HG02571 (cell line): Measurements from ENCODE around the gene ERICH4.

Experiments
- ATAC-seq: cut with Tn5 transposase; IDR thresholded peaks from one replicate; pipeline ENCODE4 v1.9.1; 2021; ENCODE audit warnings: mild to moderate bottlenecking, moderate library complexity; ENCODE audit not compliant: unreplicated experiment

Gene ERICH4

DNA sequence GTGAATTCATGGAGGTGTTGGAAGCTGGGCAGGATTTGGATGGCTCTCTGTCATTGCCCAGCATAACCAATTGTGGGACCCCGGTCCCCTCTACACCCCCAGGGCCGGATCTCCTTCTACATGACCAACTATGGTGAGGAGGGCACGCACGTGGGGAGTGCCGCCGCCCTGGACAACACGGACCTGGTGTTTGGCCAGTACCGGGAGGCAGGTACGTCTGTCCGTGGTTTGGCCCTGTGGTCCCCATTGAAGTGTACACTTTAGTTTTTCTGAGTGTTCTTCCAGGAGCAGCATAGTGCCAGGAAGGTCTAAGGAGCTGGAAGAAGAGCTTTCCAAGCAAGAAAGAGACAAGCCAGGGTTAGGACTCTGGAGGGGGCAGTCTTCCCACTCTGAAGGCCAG is 29.0 kb upstream of the ERICH4 start:
- ATAC-seq, result no peak

DNA sequence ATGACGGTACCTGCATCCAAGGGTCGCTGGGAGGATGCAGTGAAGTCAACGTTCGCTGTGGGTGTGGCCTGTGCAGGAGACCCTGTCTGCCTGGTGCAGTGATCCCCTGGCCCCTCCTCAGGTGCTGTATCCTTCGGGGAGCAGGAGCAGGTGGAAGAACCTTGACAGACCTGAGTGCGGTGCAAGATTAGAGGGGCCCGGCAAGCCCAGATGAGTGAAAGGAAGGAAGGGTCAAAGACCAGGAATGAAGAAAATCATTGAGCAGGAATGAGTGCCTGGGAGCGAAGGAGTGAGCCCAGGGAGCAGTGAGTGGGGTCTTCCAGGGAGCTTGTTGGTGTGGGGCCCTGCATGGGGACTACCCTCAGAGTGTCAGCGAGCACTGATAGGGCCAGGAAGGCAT is 28.5 kb upstream of the ERICH4 start:
- ATAC-seq, result no peak

DNA sequence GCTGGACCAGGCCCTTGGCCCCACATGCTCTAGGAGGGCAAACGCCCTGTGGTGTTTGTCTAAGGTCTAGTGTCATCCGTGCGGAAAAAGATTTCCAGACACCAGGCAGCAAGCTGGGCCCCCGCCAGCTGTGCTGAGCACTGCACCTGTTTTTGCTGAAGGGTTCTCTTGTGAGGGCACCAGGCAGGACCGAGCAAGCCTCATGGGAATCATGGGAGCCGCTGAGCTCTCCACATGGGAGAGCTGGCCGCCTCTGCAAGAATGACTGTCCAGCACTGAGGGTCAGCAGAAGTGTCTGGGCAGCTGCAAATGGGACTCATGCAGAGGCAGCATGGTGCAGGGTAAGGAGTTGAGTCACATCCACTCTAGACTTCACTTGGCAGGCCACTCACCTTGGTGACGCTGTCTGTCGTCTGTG is 27.8 kb upstream of the ERICH4 start:
- no peak for ATAC-seq

DNA sequence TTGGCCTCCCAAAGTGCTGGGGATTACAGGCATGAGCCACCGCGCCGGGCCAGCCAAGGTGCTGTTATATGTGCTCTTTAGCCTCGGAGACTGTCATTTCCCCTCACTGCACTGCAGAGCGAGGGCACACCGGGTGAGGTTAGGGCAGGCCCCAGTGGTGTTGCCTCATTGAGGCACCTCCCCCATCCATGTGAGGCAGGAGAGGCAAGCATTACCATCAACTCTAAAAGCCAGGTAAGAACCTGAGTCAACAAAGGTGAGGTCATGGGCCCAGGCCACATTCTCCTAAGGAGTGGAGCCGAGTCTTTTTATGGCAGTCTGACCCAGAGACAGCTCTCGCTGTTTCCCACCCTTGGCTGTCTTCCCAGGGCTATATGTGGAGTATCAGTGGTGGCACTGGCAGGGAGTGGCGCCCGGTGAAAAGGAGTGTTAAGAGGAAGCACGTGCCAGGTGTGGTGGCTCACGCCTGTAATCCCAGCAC is 26.7 kb upstream of the ERICH4 start:
- ATAC-seq, result no peak

DNA sequence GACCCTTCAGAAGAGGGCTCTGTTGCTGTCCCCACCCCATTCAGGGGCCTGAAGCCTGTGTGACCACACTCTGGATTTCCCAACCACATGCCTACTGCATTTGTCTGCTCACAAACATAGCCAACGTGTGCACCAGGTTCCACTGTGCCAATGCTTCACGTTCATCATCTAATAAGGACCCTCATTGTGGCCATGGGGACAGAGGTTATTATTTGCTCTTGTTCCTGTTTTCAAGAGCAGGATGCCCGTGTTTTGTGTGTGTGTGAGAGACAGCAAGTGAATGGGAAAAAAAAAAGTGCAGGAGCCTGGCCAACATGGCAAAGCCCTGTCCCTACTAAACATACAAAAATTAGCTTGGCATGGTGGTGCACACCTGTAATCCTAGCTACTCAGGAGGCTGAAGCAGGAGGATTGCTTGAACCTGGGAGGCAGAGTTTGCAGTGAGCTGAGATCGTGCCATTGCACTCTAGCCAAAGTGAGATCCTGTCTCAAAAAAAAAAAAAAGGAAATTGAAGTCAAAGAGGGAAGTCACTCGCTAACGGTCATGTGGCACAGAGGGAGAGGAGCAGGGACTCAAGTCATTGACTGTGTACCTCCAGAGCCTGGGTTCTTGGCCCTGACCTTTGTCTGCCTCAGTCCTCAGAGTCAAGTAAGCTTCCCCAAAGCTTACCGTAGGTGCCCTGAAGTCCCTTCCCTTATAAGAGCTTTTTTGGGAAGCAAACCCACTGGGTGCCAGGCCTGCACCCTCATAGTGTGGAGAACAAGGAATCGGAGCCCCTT is 22.7 kb upstream of the ERICH4 start:
- ATAC-seq, result no peak

DNA sequence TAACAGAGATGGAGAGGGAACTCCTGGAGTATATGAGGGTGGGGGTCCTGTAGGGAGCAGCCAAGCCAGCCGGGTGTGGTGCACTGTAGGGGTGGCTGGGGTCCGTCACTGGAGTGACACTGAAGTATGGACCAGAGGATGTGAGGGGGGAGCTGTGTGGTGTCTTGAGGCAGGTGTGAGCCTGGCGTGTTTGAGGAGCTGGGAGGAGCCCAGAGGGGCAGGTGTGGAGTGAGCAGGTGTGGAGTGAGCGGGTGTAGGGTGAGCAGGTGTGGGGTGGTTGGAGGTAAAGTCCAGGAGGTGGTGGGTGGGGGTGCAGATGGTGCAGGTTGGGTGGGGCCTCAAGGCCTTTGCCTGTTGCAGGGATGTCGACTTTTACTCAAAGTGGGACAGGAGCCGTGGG is 21.6 kb upstream of the ERICH4 start:
- ATAC-seq, result no peak

DNA sequence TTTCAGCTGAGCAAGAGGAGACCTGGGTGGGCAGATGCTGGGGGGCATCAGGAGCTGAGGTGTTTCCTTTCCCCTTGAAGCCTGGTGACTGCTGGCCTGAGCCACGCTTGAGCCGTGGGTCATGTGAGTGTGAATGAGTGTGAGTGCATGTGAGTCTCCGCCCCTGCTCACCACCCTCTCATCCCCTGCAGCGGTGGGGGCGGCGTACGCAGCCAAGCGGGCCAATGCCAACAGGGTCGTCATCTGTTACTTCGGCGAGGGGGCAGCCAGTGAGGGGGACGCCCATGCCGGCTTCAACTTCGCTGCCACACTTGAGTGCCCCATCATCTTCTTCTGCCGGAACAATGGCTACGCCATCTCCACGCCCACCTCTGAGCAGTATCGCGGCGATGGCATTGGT is 21.0 kb upstream of the ERICH4 start:
- ATAC-seq, result no peak

DNA sequence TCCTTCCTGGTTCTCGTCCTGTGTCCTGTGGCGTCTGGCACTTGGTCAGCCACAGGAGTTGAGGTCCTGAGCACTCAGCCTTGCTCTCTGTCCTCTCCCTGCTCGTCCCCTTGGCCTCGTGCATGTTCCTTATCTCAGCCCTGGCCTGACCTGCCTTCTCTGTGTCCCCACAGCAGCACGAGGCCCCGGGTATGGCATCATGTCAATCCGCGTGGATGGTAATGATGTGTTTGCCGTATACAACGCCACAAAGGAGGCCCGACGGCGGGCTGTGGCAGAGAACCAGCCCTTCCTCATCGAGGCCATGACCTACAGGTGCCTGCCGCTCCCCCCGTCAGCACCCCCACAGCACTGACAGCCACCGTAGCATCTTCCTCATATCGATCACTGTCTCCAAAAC is 20.5 kb upstream of the ERICH4 start:
- ATAC-seq, result no peak

DNA sequence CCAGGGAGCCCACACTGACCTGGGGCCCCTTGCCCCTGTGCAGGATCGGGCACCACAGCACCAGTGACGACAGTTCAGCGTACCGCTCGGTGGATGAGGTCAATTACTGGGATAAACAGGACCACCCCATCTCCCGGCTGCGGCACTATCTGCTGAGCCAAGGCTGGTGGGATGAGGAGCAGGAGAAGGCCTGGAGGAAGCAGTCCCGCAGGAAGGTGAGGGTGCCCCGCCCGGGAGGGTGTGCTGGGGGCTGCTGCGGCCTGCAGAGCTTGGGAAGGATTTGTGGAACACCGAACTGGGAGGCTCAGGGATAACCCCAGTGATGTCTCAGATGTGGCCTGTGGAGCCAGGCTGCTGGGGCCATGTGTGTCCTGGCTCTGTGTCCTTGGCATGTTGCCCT is 20.0 kb upstream of the ERICH4 start:
- ATAC-seq, result no peak

DNA sequence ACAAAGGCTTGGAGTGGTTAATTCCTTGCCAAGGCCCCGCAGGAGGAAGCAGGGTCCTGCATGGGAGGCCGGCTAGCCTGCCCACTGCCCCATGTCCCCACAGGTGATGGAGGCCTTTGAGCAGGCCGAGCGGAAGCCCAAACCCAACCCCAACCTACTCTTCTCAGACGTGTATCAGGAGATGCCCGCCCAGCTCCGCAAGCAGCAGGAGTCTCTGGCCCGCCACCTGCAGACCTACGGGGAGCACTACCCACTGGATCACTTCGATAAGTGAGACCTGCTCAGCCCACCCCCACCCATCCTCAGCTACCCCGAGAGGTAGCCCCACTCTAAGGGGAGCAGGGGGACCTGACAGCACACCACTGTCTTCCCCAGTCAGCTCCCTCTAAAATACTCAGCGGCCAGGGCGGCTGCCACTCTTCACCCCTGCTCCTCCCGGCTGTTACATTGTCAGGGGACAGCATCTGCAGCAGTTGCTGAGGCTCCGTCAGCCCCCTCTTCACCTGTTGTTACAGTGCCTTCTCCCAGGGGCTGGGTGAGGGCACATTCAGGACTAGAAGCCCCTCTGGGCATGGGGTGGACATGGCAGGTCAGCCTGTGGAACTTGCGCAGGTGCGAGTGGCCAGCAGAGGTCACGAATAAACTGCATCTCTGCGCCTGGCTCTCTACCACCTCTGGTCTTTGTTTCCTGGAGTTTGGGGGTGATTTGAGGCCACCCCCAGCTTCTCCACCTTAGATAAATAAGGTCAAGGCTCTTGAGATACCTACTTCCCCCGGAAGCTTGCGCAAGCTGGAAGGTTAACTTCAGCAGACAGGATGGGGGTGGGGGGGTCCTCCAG is 18.4 kb upstream of the ERICH4 start:
- ATAC-seq, result no peak

DNA sequence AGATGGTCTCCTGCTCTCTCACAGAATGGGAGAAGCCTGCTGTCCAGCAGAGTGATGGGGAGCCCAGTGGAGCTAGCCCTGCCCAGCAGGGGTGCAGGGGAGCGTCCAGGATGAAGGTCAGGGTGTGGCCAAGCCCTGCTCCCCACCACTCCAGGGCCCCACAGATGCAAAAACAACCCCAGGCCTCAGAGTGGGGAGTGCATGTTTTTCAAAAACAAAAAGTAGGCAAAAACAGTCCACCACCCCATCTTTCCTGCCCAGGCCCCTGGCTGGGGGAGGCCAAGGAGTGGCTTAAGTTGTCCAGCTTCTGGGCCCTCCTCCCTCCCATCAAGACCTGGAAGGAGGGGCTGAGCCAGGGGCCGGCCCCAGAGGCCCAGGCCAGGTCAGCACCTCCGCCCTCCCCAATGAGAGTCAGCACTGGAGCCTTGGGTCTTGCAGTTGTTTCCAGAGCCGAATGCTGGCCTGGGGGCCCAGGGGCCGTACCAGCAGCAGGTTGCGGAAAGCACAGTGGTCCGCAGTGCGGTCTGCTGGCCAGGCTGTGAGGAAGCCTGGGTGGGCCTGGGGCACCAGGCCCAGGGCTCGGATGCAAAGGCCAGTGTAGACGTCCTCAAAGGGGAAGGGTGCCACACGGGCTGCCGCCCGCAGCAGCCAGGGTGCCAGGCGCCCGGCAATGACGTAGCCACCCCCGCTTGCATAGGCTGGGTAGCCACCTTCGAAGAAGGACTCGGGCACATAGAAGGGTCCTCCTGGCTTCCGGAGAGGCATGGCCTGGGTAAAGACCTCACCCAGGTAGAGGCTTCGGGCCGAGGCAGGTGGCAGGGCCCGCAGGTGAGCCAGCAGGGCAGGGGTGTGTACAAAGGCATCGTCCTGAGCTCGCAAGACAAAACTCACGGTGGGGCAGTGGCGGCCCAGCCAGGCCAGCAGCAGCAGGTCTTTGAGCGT is 17.5 kb upstream of the ERICH4 start:
- no peak for ATAC-seq

DNA sequence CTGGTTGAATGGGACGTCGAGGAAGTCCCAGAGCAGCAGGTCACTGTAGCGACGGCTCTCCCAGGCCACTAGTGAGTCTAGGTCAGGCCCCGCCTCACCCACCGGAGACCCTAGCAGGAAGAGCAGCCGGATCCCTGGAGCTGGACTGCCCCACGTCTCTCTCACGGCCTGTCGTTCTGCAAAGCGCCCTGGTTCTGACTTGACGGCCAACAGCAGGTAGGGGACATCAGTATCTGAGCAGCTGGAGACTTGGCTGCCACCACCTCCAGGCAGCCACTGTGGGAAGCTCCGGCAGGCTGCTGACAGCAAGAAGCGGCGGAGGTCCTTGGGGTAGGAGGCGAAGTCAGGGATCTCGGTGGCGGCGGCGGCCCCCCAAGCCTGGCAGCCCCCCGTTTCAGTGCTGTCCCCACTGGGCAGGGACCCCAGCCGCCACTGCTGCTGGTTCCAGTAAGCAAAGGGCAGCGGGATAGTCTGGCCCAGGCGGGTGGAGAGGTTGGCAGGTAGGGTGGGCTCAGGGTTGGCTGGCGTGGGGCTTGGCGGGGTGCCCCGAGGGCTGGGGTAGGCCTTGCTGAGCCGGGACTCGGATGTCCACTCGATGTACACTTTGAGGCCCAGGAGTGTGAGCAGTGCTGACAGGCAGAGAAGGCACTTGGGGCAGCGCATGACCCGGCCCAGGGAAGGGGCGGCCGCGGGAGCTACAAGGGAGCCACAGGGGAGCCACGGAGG is 16.7 kb upstream of the ERICH4 start:
- ATAC-seq, result no peak

DNA sequence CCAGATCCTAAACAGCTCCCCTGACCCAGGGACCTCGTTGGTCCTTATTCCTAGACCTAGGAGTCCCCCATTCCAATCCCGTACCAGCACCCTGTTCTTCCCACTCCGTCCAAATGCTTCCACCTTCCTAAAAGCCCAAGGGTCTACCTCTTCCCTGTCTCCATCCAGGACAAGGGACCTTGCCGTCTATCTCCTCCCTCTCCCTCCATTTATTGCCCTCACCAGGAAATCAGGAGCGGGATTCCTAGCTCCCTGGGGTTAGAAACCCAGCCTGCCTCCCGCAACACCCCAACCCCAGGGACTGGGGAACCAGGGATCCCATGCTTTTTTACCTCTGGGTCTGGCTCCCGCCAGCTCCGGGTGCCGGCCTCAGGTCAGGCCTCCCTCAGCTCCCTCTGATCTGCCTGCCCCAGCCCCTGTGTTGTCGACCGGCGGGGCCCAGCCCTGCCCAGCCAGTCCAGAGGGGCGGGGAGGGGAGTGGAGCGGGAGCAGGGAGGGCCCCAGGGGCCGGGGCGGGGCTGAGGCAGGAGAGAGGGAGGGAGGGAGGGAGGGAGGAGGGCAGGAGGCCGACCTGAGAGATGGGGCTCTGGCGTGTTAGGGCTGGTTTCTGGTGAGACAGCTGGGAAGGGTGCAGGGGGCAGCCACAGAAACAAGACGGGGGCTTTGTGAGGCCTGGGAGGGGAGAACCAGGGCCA is 15.9 kb upstream of the ERICH4 start, which contains the start of gene B3GNT8:
B3GNT8 (minus strand) TSS at position 423 of the 695 bp plus-strand sequence. CDS start 596 bp downstream, outside the sequence.
- no peak for ATAC-seq

DNA sequence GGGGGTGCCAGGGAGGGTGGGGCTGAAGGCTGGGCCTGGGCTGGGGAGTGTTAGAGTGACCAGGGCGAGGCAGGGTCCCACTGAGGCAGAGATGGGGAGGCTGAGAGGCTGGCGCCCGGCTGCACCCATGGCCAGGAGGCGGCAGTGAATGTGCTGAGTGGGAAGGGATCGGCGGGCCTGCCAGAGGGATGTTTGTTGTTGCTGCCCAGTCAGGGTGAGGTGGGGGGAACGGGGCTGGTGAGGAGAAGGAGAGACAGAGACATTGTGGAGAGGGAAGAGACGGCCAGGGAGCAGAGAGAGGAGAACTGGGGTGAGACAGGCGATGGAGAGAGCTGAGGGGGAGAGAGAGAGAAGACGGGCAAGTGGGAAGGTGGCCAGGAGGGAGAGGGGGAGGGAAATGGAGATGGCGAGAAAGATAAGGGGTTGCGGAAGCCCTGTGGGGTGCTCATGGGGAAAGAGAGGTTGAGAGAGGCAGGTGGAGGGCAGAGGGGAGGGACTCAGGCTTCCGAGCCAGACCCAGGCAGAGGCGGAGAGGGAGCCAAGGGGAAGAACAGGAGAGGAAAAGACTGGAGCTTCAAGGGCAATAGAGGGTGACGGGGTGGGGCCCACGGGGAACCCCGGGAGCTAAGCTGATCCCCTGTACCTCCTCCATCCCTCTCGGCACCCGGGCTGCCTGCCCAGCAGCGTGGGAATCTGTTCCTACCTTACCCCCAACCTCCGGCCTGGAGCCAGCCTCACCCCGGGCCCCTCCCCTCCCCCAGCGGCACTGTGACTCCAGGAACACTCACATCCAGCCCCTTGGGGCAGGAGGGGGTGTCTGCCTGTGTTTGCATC is 15.1 kb upstream of the ERICH4 start:
- ATAC-seq, result no peak

DNA sequence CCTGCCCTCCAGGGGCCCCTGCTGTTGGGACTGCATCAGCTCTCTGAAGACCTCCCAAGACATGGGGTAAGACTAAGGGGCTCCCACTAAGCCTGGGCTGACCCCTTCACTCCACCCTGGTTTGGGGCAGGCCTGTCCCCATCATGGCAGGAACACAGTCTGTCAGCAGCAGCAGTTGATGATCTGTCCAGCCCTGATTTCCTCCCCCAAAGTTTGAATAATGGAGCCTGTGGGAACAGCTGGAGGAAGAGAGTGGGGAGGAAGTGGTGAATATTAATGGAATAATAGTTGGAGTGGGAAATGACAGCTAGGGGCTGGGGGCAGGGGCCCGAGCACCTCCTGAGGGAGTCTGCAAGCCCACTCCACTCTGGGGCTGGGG is 14.5 kb upstream of the ERICH4 start:
- ATAC-seq, result no peak

DNA sequence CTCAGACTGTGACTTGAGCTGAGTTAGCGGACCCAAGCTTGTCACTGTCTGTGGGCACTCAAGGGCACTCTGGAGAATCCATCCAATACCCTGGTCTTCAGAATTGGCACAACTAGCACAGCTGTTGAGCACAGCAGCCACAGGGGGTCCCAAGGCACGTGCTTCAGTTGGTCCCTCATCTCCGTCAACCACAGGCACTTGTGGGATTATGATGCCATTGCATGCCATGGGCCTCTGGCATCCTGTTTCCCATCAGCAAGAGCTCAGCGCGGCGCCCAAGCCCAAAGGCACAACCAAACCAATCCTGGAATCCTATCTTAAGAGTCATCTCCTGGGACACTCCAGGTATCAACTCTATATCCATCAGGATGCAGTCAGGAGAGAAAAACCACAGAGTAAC is 12.0 kb upstream of the ERICH4 start:
- ATAC-seq, result no peak

DNA sequence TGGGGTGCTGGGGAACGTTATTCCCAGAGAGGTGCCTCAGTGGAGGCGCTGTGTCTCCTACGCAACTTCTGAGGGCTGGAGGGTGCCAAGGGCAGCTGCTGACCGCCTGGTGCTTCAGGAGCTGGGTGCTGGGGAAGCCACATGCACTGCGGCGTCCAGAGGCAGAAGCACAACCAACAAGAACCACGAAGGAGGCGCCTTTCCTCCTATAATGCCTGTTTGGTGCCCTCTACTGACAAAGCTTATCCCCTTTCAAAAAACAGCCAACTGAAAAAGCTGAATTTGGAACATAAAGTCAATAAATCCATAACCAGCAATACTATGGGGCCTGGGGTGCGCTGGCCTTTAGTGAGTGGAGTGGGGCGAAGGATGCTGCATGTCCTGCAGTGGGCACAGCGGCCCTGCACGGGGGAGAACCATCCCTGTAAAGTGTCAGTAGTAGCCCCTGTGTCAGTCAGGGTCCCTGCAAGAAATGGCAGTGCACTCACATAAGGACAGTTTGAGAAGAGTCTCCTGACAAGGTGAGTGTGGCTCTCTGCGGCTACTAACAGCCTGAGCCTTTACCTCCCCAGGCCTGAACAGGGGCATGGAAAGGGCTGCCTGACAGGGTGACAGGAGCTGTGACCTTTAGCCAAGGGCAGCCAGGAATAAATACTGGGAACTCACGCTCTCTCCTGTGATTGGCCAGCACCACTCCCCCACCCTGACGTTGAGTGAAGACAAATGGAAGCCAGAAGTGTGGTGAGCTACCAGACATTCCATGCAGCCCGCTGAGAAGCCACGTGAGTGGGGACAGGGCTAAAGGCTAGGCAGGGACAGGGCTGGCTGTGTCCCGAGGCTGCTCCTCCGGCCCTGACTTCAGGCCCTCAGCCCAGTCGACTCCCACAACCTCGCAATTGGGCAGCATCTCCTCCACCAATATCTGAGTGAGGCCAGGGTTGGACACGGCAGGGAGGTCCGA is 11.2 kb upstream of the ERICH4 start:
- ATAC-seq, result no peak

DNA sequence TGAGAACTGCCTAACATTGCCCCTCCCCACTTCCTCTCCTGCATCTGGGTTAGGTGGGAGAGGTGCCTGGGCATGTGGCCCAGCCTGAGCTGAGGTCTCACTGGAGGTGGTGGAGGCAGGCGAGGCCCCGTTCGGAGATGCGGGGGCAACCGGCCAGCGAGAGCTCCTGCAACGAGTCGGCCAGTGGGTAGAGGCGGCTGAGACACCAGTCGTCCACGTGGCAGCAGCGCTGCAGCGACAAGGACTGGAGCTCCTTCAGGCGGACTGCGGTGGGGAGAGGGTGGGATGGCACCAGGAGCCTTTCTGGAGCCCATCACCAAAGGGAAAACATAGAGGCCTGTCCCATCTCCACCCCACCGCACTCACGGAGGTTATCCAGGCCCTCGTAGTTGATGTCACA is 9.8 kb upstream of the ERICH4 start:
- ATAC-seq, result no peak
